ENCODE measurements around the gene SELENON. TPM values are rescaled to one million over a fixed set of nuclear protein-coding genes. Genes with fewer than 3 reads are reported as not detected.

SELENON gene
- total RNA-seq, 1 donor from 2014 or later: 24.9 TPM

DNA sequence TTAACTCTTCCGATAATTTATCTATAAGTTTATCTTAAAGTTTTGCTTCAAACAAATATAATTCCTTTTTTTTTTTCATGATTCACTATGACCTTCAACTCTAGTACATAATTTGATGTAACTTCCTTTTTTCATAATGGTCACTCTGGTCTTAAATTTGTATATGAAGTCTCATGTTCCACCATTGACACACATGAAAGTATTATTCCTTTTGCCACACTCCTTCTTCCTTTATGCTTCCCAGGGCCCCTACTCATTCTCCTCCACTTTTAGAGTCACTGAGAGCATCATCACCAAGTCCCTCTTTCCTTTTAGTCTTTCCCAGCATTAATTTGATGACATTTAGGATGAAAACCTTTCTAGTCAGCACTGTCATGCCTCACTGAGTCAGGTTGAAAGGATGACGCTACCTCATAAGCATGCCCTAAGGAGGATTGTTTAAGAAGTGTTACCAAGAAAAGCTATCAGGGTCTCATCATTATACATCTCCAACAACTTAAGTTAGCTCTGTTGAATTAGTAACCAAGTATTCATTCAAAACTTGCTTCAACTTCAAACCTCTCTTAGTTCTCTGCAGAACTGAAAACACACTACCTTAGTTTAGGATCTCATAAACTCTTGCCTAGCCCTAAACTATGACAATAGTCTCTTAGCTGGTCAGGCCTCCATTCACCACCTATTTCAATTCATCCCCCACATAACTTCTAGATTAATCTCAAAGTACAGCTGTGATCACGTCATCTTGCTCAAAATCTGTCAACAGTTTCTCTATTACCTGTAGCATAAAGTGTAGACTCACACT lies 44.7 kb downstream of the SELENON start:
- H3K27ac ChIP-seq: no peak overlapping the region
- H2AFZ ChIP-seq (replicated peaks): no peak overlapping the region
- no peaks in the 10 kb centered on the region for H3F3A ChIP-seq (ENCODE audit: low read depth)
- no peak overlapping the region for H3K4me3 ChIP-seq
- no peak overlapping the region for H3K9ac ChIP-seq
- Mint-ChIP-seq H3K36me3 (no peaks in the 10 kb centered on the region), H3K9me3 (no peaks in the 10 kb centered on the region), H3K27ac (no peak overlapping the region), H3K27me3 (ENCODE audit: insufficient read depth, low read depth) (no peaks in the 10 kb centered on the region), H3K4me3 (no peak overlapping the region), H3K4me1 (peaks cover 24% of the 10 kb centered on the region)
- H3K27me3 ChIP-seq: no peaks in the 10 kb centered on the region
- H3K9me3 ChIP-seq (ENCODE audit: low read depth): no peaks in the 10 kb centered on the region
- DNase-seq (ENCODE audit: low spot score): no peak
- H3K79me2 ChIP-seq (ENCODE audit: low read depth): peaks cover 84% of the 10 kb centered on the region
- H3K36me3 ChIP-seq: no peaks in the 10 kb centered on the region
- no peak overlapping the region for H3K4me2 ChIP-seq
- no peaks in the 10 kb centered on the region for H3K4me1 ChIP-seq
- H4K20me1 ChIP-seq (ENCODE audit: low read depth): no peaks in the 10 kb centered on the region
- TF ChIP-seq EZH2 (IDR thresholded peaks at IDR 0.05) (no peak), CTCF (IDR thresholded peaks at IDR 0.05) (no peak), EZH2phosphoT487 (IDR thresholded peaks at IDR 0.05) (no peak)

- H3K9me3 Mint-ChIP-seq: no peaks in the 10 kb centered on the region
- H3K4me3 ChIP-seq: no peak overlapping the region
- peaks cover 24% of the 10 kb centered on the region for H3K4me1 Mint-ChIP-seq
- H3K27me3 Mint-ChIP-seq (ENCODE audit: insufficient read depth, low read depth): no peaks in the 10 kb centered on the region
- no peak overlapping the region for H2AFZ ChIP-seq (replicated peaks)
- H3F3A ChIP-seq (ENCODE audit: low read depth): no peaks in the 10 kb centered on the region
- no peak overlapping the region for H3K4me2 ChIP-seq
- H3K36me3 Mint-ChIP-seq: no peaks in the 10 kb centered on the region
- H4K20me1 ChIP-seq (ENCODE audit: low read depth): no peaks in the 10 kb centered on the region
- H3K4me3 Mint-ChIP-seq: no peak overlapping the region
- no peak for DNase-seq (ENCODE audit: low spot score)
- H3K27me3 ChIP-seq: no peaks in the 10 kb centered on the region
- TF ChIP-seq EZH2 (IDR thresholded peaks at IDR 0.05) (no peak), CTCF (IDR thresholded peaks at IDR 0.05) (no peak), EZH2phosphoT487 (IDR thresholded peaks at IDR 0.05) (no peak)
- H3K4me1 ChIP-seq: no peaks in the 10 kb centered on the region
- no peak overlapping the region for H3K27ac Mint-ChIP-seq
- no peaks in the 10 kb centered on the region for H3K36me3 ChIP-seq
- no peaks in the 10 kb centered on the region for H3K9me3 ChIP-seq (ENCODE audit: low read depth)
- peaks cover 82% of the 10 kb centered on the region for H3K79me2 ChIP-seq (ENCODE audit: low read depth)
- H3K9ac ChIP-seq: no peak overlapping the region
- H3K27ac ChIP-seq: no peak overlapping the region
Observed at GRCh38 chr1:25845664-25846063, 45.7 kb downstream of the SELENON start.

DNA sequence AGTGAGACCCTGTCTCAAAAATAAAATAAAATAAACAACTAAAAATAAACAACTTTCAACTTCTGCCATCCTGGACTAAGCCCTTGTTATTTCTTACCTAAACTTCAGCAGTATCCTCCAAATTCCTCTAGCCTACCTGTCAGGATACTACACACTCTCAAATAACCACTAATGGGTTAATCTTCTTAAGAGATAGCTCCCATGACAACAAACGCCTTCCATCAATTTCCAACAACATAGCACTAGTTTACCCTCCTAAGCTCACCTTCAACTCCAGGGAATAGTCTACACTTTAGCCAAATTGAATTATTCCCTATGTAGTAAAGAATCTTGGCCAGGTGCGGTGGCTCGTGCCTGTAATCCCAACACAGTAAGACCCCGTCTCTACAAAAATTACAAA lies 47.9 kb downstream of the SELENON start:
- H3K27ac Mint-ChIP-seq: no peak overlapping the region

More for the DNA sequence above, 47.9 kb downstream of the SELENON start:
- Mint-ChIP-seq H3K27me3 (ENCODE audit: insufficient read depth, low read depth) (no peaks in the 10 kb centered on the region), H3K4me1 (peaks cover 24% of the 10 kb centered on the region), H3K36me3 (no peaks in the 10 kb centered on the region), H3K4me3 (no peak overlapping the region), H3K9me3 (no peaks in the 10 kb centered on the region)
- Histone ChIP-seq H4K20me1 (ENCODE audit: low read depth) (no peaks in the 10 kb centered on the region), H3K4me3 (no peak overlapping the region), H3K27ac (no peak overlapping the region), H3K9ac (no peak overlapping the region), H3K36me3 (no peaks in the 10 kb centered on the region), H3K9me3 (ENCODE audit: low read depth) (no peaks in the 10 kb centered on the region), H3K4me1 (no peaks in the 10 kb centered on the region), H3K27me3 (no peaks in the 10 kb centered on the region), H3F3A (ENCODE audit: low read depth) (no peaks in the 10 kb centered on the region), H3K4me2 (no peak overlapping the region), H3K79me2 (ENCODE audit: low read depth) (peaks cover 85% of the 10 kb centered on the region), H2AFZ (replicated peaks) (no peak overlapping the region)
- no peak for TF ChIP-seq EZH2phosphoT487 (IDR thresholded peaks at IDR 0.05)
- TF ChIP-seq CTCF (IDR thresholded peaks at IDR 0.05): no peak
- TF ChIP-seq EZH2 (IDR thresholded peaks at IDR 0.05): no peak
- DNase-seq (ENCODE audit: low spot score): no peak
